ENCODE measurements around the gene HIVEP3.
A peak's percentile ranks its signal among the peaks of the same experiment; 100 is the strongest.

The HIVEP3 gene

DNA sequence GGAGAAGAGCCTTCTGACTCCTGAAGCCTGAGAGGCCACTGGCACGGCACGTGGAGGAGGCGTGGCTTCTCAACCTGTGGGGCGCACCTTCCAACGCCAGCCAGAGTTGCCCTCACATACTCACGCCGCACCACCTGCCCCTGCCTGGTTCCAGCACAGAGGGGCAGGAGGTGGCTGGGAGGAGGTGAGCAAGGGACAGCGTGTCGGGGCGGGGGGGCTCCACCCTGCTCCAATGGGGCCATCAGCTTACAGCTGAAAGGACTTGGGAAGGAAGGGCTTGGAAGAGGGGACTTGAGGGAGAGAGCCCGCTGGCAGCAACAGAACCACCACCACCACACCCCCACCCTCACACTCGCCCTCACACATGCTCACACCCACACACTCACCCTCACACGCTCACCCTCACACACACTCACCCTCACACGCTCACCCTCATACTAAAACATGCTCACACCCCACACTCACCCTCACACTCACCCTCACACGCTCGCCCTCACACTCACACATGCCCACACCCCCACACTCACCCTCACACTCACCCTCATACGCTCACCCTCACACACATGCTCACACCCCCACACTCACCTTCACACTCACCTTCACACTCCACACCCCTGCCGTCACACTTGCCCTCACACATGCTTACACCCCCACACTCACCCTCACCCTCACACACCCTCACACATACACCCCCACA is 392.7 kb downstream of the HIVEP3 start:
- H3K36me3 ChIP-seq (ENCODE audit: insufficient read depth, low read length) = no peaks in the 10 kb centered on the region
- H3K27ac ChIP-seq (ENCODE audit: low read depth, low read length) = no peak overlapping the region
- no peak overlapping the region for H3K4me3 ChIP-seq (ENCODE audit: low read depth in 1 of 2, low read length in 2 of 2)
- H3K9me3 ChIP-seq (ENCODE audit: low read length) = no peaks in the 10 kb centered on the region
- no peaks in the 10 kb centered on the region for H3K4me1 ChIP-seq (ENCODE audit: insufficient read depth, low read length)
- no peaks in the 10 kb centered on the region for H3K27me3 ChIP-seq (ENCODE audit: control insufficient read depth in 1 of 2, insufficient read depth in 2 of 2, low read length in 2 of 2)
- no peak overlapping the region for H3K9ac ChIP-seq (ENCODE audit: low read length)

GRCh38 chr1:41524676-41525675 is 393.7 kb downstream of the HIVEP3 start:
- H3K9me3 ChIP-seq (ENCODE audit: low read length) = no peaks in the 10 kb centered on the region
- H3K36me3 ChIP-seq (ENCODE audit: insufficient read depth, low read length) = no peaks in the 10 kb centered on the region
- H3K9ac ChIP-seq (ENCODE audit: low read length) = no peak overlapping the region
- no peaks in the 10 kb centered on the region for H3K27me3 ChIP-seq (ENCODE audit: control insufficient read depth in 1 of 2, insufficient read depth in 2 of 2, low read length in 2 of 2)
- H3K4me3 ChIP-seq (ENCODE audit: low read depth in 1 of 2, low read length in 2 of 2) = no peak overlapping the region
- no peaks in the 10 kb centered on the region for H3K4me1 ChIP-seq (ENCODE audit: insufficient read depth, low read length)
- H3K27ac ChIP-seq (ENCODE audit: low read depth, low read length) = no peak overlapping the region

- Histone ChIP-seq H3K27me3 (ENCODE audit: control insufficient read depth in 1 of 2, insufficient read depth in 2 of 2, low read length in 2 of 2) (no peaks in the 10 kb centered on the region), H3K4me1 (ENCODE audit: insufficient read depth, low read length) (no peaks in the 10 kb centered on the region), H3K36me3 (ENCODE audit: insufficient read depth, low read length) (no peaks in the 10 kb centered on the region), H3K4me3 (ENCODE audit: low read depth in 1 of 2, low read length in 2 of 2) (no peak overlapping the region), H3K27ac (ENCODE audit: low read depth, low read length) (no peak overlapping the region), H3K9ac (ENCODE audit: low read length) (no peak overlapping the region), H3K9me3 (ENCODE audit: low read length) (no peaks in the 10 kb centered on the region)
Observed at GRCh38 chr1:41523949-41524675, 394.6 kb downstream of the HIVEP3 start.

DNA sequence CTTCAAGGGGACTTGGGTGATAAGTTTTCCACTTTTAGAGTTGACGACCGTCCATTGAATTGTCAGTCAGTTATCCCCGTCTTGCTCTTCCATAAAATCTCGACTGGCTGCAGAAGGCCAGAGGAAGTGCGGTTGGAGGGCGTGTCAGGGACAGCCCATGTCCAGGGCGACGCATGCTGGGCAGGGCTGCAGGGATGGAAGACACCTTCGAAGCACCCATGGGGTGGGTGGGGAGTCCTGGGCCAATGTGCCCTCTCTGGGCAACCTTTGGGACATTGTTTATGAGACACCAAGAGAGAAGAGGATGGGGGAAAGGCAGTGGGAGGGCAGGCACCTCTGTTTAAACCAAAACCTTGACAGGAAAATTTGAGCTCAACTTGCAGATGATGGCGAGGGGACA is 395.7 kb downstream of the HIVEP3 start:
- Histone ChIP-seq H3K9ac (ENCODE audit: low read length) (no peak overlapping the region), H3K9me3 (ENCODE audit: low read length) (no peaks in the 10 kb centered on the region), H3K4me3 (ENCODE audit: low read depth in 1 of 2, low read length in 2 of 2) (no peak overlapping the region), H3K27ac (ENCODE audit: low read depth, low read length) (no peak overlapping the region), H3K4me1 (ENCODE audit: insufficient read depth, low read length) (no peaks in the 10 kb centered on the region), H3K27me3 (ENCODE audit: control insufficient read depth in 1 of 2, insufficient read depth in 2 of 2, low read length in 2 of 2) (no peaks in the 10 kb centered on the region), H3K36me3 (ENCODE audit: insufficient read depth, low read length) (no peaks in the 10 kb centered on the region)

GRCh38 chr1:41521766-41522165 is 397.0 kb downstream of the HIVEP3 start:
- H3K27me3 ChIP-seq (ENCODE audit: control insufficient read depth in 1 of 2, insufficient read depth in 2 of 2, low read length in 2 of 2) = no peaks in the 10 kb centered on the region
- H3K9ac ChIP-seq (ENCODE audit: low read length) = no peak overlapping the region
- H3K9me3 ChIP-seq (ENCODE audit: low read length) = no peaks in the 10 kb centered on the region
- H3K27ac ChIP-seq (ENCODE audit: low read depth, low read length) = no peak overlapping the region
- H3K4me1 ChIP-seq (ENCODE audit: insufficient read depth, low read length) = peaks cover 4% of the 10 kb centered on the region
- no peak overlapping the region for H3K4me3 ChIP-seq (ENCODE audit: low read depth in 1 of 2, low read length in 2 of 2)
- no peaks in the 10 kb centered on the region for H3K36me3 ChIP-seq (ENCODE audit: insufficient read depth, low read length)

- peaks cover 9% of the 10 kb centered on the region for H3K4me1 ChIP-seq (ENCODE audit: insufficient read depth, low read length)
- H3K9me3 ChIP-seq (ENCODE audit: low read length) = no peaks in the 10 kb centered on the region
- H3K36me3 ChIP-seq (ENCODE audit: insufficient read depth, low read length) = no peaks in the 10 kb centered on the region
- no peak overlapping the region for H3K4me3 ChIP-seq (ENCODE audit: low read depth in 1 of 2, low read length in 2 of 2)
- no peaks in the 10 kb centered on the region for H3K27me3 ChIP-seq (ENCODE audit: control insufficient read depth in 1 of 2, insufficient read depth in 2 of 2, low read length in 2 of 2)
- H3K9ac ChIP-seq (ENCODE audit: low read length) = no peak overlapping the region
- no peak overlapping the region for H3K27ac ChIP-seq (ENCODE audit: low read depth, low read length)
Observed at GRCh38 chr1:41520951-41521752, 397.6 kb downstream of the HIVEP3 start.

- no peaks in the 10 kb centered on the region for H3K36me3 ChIP-seq (ENCODE audit: insufficient read depth, low read length)
- no peaks in the 10 kb centered on the region for H3K9me3 ChIP-seq (ENCODE audit: low read length)
- no peak overlapping the region for H3K9ac ChIP-seq (ENCODE audit: low read length)
- no peak overlapping the region for H3K27ac ChIP-seq (ENCODE audit: low read depth, low read length)
- no peaks in the 10 kb centered on the region for H3K27me3 ChIP-seq (ENCODE audit: control insufficient read depth in 1 of 2, insufficient read depth in 2 of 2, low read length in 2 of 2)
- H3K4me1 ChIP-seq (ENCODE audit: insufficient read depth, low read length) = peaks cover 14% of the 10 kb centered on the region
- H3K4me3 ChIP-seq (ENCODE audit: low read depth in 1 of 2, low read length in 2 of 2) = no peak overlapping the region
Observed at GRCh38 chr1:41519667-41520066, 399.1 kb downstream of the HIVEP3 start.

- H3K9ac ChIP-seq (ENCODE audit: low read length) = no peak overlapping the region
- no peak overlapping the region for H3K4me3 ChIP-seq (ENCODE audit: low read depth in 1 of 2, low read length in 2 of 2)
- no peaks in the 10 kb centered on the region for H3K36me3 ChIP-seq (ENCODE audit: insufficient read depth, low read length)
- no peak overlapping the region for H3K27ac ChIP-seq (ENCODE audit: low read depth, low read length)
- H3K27me3 ChIP-seq (ENCODE audit: control insufficient read depth in 1 of 2, insufficient read depth in 2 of 2, low read length in 2 of 2) = no peaks in the 10 kb centered on the region
- no peaks in the 10 kb centered on the region for H3K9me3 ChIP-seq (ENCODE audit: low read length)
- H3K4me1 ChIP-seq (ENCODE audit: insufficient read depth, low read length) = peaks cover 14% of the 10 kb centered on the region
Observed at GRCh38 chr1:41518471-41518870, 400.3 kb downstream of the HIVEP3 start.

- Histone ChIP-seq H3K27ac (ENCODE audit: low read depth, low read length) (no peak overlapping the region), H3K9me3 (ENCODE audit: low read length) (no peaks in the 10 kb centered on the region), H3K36me3 (ENCODE audit: insufficient read depth, low read length) (no peaks in the 10 kb centered on the region), H3K4me1 (ENCODE audit: insufficient read depth, low read length) (peaks cover 14% of the 10 kb centered on the region), H3K27me3 (ENCODE audit: control insufficient read depth in 1 of 2, insufficient read depth in 2 of 2, low read length in 2 of 2) (no peaks in the 10 kb centered on the region), H3K4me3 (ENCODE audit: low read depth in 1 of 2, low read length in 2 of 2) (peak overlapping the region; percentile 34 to 76), H3K9ac (ENCODE audit: low read length) (no peak overlapping the region)
Observed at GRCh38 chr1:41517062-41517438, 401.7 kb downstream of the HIVEP3 start.

DNA sequence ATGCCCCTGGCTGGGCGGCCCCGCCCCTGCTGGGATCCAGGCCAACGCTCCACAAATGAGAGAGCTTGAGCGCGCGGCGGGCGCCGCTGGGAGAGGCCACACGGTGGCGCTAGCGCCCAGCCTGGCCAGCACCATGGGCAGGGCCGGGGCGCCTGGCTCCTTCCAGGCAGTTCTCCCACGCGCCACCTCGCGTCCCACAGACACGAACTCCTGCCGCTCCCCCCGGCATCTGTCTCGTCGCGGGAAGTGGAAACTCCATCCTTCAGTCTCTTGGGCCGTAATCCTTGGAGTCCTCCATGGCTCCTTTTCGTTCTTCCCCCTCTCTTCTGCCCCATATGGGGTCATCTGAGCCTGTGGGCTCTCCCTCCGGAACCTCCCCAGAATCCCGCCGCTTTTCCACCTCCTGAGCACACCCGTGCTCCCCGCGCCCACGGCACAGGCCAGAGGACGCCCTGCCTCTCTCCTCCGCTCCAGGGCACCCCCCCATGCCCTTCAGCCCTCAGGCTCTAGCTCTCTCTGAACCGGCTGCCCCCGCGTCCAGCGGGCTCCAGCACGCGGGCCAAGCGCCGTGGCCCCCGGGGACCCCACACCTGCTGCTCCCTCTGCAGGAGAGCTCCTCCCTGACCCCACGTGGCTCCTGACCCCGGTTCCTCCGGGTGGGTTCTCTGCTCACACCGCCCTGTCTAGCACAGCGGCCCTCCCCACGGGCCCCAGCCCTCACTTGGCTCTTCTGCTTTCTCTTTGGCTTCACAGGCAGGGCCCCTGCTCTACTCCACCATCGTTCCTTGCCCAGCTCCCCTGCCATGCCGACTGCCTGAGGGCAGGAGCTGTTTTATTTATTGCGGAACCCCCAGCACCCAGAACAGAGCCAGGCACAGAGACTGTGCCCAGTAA is 402.3 kb downstream of the HIVEP3 start:
- peak overlapping the region; percentile 27 for H3K27ac ChIP-seq (ENCODE audit: low read depth, low read length)

More for the DNA sequence above, 402.3 kb downstream of the HIVEP3 start:
- no peaks in the 10 kb centered on the region for H3K36me3 ChIP-seq (ENCODE audit: insufficient read depth, low read length)
- H3K4me3 ChIP-seq (ENCODE audit: low read depth in 1 of 2, low read length in 2 of 2) = peak overlapping the region; percentile 34 to 76
- no peaks in the 10 kb centered on the region for H3K9me3 ChIP-seq (ENCODE audit: low read length)
- no peaks in the 10 kb centered on the region for H3K27me3 ChIP-seq (ENCODE audit: control insufficient read depth in 1 of 2, insufficient read depth in 2 of 2, low read length in 2 of 2)
- peaks cover 14% of the 10 kb centered on the region for H3K4me1 ChIP-seq (ENCODE audit: insufficient read depth, low read length)
- no peak overlapping the region for H3K9ac ChIP-seq (ENCODE audit: low read length)
